HG02642 (cell line): ENCODE results near the gene PPM1B.
"Not testable (repeated sequence)": the region's sequence is repeated elsewhere in the genome, so short reads cannot be mapped to it uniquely, and the experiment has no call there.

ENCODE experiments used
- ATAC-seq: cut with Tn5 transposase; IDR thresholded peaks from one replicate; pipeline ENCODE4 v1.9.1; 2021; ENCODE audit warnings: mild to moderate bottlenecking; ENCODE audit not compliant: unreplicated experiment, poor library complexity

The PPM1B gene

GRCh38 chr2:44155666-44156446 is 12.8 kb upstream of the PPM1B start:
- ATAC-seq = no peak

GRCh38 chr2:44163777-44164176 is 4.9 kb upstream of the PPM1B start:
- no peak for ATAC-seq

- ATAC-seq = no peak
Observed at GRCh38 chr2:44164617-44165016, 4.1 kb upstream of the PPM1B start.

- no peak for ATAC-seq
Observed at GRCh38 chr2:44166096-44166495, 2.6 kb upstream of the PPM1B start.

GRCh38 chr2:44167311-44167907 is 1.3 kb upstream of the PPM1B start:
- no peak for ATAC-seq

GRCh38 chr2:44167908-44168680 is 581 bp upstream of the PPM1B start:
- peak; percentile 84 for ATAC-seq

GRCh38 chr2:44169155-44169898 is 652 bp downstream of the PPM1B start:
- ATAC-seq = peak; percentile 10

- ATAC-seq = no peak
Observed at GRCh38 chr2:44170311-44170717, 1.6 kb downstream of the PPM1B start.

GRCh38 chr2:44171018-44171417 is 2.3 kb downstream of the PPM1B start:
- ATAC-seq = no peak

GRCh38 chr2:44171442-44171841 is 2.8 kb downstream of the PPM1B start:
- not testable (repeated sequence) for ATAC-seq

- no peak for ATAC-seq
Observed at GRCh38 chr2:44172576-44172975, 3.9 kb downstream of the PPM1B start.

GRCh38 chr2:44178950-44179349 is 10.3 kb downstream of the PPM1B start:
- no peak for ATAC-seq

GRCh38 chr2:44181648-44182047 is 13.0 kb downstream of the PPM1B start:
- ATAC-seq = no peak

- no peak for ATAC-seq
Observed at GRCh38 chr2:44184106-44184505, 15.4 kb downstream of the PPM1B start.

GRCh38 chr2:44186810-44187209 is 18.1 kb downstream of the PPM1B start:
- ATAC-seq = no peak

- ATAC-seq = no peak
Observed at GRCh38 chr2:44187251-44187650, 18.6 kb downstream of the PPM1B start.

GRCh38 chr2:44188696-44189095 is 20.0 kb downstream of the PPM1B start:
- no peak for ATAC-seq

- ATAC-seq = no peak
Observed at GRCh38 chr2:44189104-44189503, 20.4 kb downstream of the PPM1B start.

GRCh38 chr2:44190526-44190925 is 21.9 kb downstream of the PPM1B start:
- no peak for ATAC-seq

GRCh38 chr2:44191739-44192138 is 23.1 kb downstream of the PPM1B start:
- ATAC-seq = peak; percentile 93

- no peak for ATAC-seq
Observed at GRCh38 chr2:44192646-44193045, 24.0 kb downstream of the PPM1B start.
